Measurements from ENCODE around the gene YWHAE.
"Not testable (repeated sequence)": the region's sequence is repeated elsewhere in the genome, so short reads cannot be mapped to it uniquely, and the experiment has no call there.

The YWHAE gene

DNA sequence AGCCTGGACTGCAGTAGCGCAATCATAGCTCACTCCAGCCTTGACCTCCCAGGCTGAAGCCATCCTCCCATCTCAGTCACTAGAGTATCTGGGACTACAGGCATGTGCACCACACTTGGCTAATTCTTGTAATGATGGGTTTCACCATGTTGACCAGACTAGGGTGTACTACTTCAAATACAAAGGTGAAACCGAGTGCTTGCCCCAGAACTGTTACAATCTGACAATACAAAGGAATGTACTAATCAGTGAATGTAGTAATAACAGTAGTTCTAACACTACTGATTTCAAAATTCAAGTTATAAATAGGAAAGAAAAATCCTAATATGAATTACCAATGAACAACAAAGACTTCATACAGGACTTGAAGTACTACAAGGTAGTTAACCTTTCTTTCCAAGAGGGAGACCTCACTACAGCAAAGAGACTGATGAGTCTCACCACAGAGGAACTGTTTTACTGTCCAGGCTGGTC, 31.6 kb upstream of the YWHAE start:
- Histone ChIP-seq H3K4me3 (ENCODE audit: low read depth, low read length) (no peak overlapping the region), H3K27me3 (ENCODE audit: control insufficient read depth, insufficient read depth, low read length) (no peaks in the 10 kb centered on the region), H3K27ac (ENCODE audit: low read depth, low read length) (no peak overlapping the region), H3K36me3 (ENCODE audit: control insufficient read depth, insufficient read depth, low read length) (peaks cover 55% of the 10 kb centered on the region), H3K4me1 (ENCODE audit: control insufficient read depth, insufficient read depth, low read length) (no peaks in the 10 kb centered on the region), H3K9ac (ENCODE audit: low read length) (no peak overlapping the region), H3K9me3 (ENCODE audit: control insufficient read depth, insufficient read depth, low read depth, low read length) (no peaks in the 10 kb centered on the region)

DNA sequence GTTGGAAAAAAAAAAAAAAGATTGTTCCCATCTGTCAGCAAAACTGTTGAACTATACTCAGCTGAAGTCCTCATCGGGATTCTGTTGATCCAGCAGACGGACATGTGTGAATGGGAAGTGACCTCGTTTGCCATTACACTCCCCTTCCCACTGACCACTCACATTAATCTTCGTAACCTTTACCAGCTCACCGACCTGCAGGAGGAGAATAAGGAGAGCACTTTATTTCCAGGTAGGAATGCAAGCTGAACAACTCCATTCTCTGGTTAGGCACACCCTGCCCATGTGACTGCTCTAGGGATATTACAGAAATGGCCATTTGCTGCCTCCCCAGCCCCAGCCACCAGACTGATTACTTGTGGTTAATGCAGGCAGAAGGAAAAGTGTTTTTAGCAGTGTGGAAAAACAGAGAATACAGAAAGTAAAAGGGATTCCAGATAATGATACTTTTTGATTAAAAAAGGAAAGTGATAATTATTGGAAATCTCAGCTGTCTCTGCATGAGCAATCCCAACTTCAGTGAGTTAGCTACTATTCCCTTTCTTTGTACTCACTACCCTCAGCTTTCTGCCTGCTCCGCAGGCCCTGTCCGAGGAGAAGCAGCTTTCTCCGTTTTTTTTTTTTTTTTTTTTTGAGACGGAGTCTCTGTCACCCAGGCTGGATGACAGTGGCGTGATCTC, 23.6 kb upstream of the YWHAE start:
- H3K9me3 ChIP-seq (ENCODE audit: control insufficient read depth, insufficient read depth, low read depth, low read length) = no peaks in the 10 kb centered on the region
- H3K27ac ChIP-seq (ENCODE audit: low read depth, low read length) = no peak overlapping the region
- H3K4me3 ChIP-seq (ENCODE audit: low read depth, low read length) = no peak overlapping the region
- no peak overlapping the region for H3K9ac ChIP-seq (ENCODE audit: low read length)
- H3K27me3 ChIP-seq (ENCODE audit: control insufficient read depth, insufficient read depth, low read length) = no peaks in the 10 kb centered on the region
- H3K4me1 ChIP-seq (ENCODE audit: control insufficient read depth, insufficient read depth, low read length) = no peaks in the 10 kb centered on the region
- H3K36me3 ChIP-seq (ENCODE audit: control insufficient read depth, insufficient read depth, low read length) = peaks cover 59% of the 10 kb centered on the region

DNA sequence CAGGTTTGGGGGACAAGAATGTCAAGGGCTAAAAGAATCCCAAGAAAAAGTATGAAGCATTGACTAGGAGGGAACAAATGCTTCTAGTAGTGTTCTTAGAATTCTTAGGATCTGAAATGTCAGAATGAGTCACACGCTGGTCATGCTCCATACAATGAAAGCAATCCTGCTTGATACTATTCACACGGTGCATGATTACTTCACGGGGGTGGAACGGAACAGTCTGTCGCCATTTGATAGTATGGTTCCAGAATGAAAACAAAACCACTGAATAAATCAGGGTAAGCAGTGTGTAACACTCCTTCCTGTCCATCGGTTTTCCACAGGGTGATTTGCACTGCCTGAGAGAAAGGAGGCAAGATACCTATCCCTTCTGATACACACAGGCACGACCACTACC, 22.9 kb upstream of the YWHAE start:
- H3K9me3 ChIP-seq (ENCODE audit: control insufficient read depth, insufficient read depth, low read depth, low read length) = no peaks in the 10 kb centered on the region
- peaks cover 59% of the 10 kb centered on the region for H3K36me3 ChIP-seq (ENCODE audit: control insufficient read depth, insufficient read depth, low read length)

DNA sequence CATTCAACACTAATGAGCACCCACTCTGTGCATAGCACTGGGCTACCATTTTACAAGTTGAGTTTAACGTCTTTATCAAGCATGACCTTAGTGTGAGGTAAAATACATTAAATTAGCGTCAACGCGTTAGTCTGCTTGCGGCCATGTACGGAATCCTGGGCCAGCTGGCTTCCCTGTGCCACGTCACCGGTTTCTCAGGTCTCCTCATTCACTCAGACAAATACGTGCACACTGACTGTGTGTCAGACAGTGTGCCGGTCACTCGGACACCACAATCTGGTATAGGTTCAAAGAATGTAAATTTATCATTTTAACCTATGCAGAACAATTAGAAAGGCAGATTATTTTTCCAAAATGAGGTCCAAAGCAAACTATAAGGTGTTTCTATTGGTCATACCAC, 21.4 kb upstream of the YWHAE start:
- Histone ChIP-seq H3K9ac (ENCODE audit: low read length) (no peak overlapping the region), H3K36me3 (ENCODE audit: control insufficient read depth, insufficient read depth, low read length) (peaks cover 58% of the 10 kb centered on the region), H3K27me3 (ENCODE audit: control insufficient read depth, insufficient read depth, low read length) (no peaks in the 10 kb centered on the region), H3K27ac (ENCODE audit: low read depth, low read length) (no peak overlapping the region), H3K4me1 (ENCODE audit: control insufficient read depth, insufficient read depth, low read length) (no peaks in the 10 kb centered on the region), H3K4me3 (ENCODE audit: low read depth, low read length) (no peak overlapping the region), H3K9me3 (ENCODE audit: control insufficient read depth, insufficient read depth, low read depth, low read length) (no peaks in the 10 kb centered on the region)

More for the DNA sequence above, 22.9 kb upstream of the YWHAE start:
- Histone ChIP-seq H3K4me3 (ENCODE audit: low read depth, low read length) (no peak overlapping the region), H3K27me3 (ENCODE audit: control insufficient read depth, insufficient read depth, low read length) (no peaks in the 10 kb centered on the region), H3K27ac (ENCODE audit: low read depth, low read length) (no peak overlapping the region), H3K9ac (ENCODE audit: low read length) (no peak overlapping the region), H3K4me1 (ENCODE audit: control insufficient read depth, insufficient read depth, low read length) (no peaks in the 10 kb centered on the region)

DNA sequence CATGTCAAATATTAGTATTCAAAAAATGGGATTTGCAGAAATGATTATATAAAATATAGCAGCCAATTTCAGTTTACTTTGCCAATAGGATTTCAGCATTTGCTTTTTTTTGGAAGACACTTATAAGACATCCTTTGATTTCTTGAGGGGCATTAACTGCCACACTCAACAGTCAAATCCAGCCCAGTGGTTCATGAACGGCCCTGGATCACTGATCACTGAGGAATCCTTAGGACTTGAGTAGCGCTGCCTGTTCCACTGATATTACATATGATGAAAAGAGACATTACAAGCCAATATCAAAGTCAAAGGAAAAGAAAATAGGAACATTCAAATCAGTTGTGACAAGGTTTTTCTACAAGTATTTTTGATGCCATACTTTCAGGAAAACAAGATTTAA, 21.0 kb upstream of the YWHAE start:
- H3K36me3 ChIP-seq (ENCODE audit: control insufficient read depth, insufficient read depth, low read length) = peaks cover 53% of the 10 kb centered on the region

DNA sequence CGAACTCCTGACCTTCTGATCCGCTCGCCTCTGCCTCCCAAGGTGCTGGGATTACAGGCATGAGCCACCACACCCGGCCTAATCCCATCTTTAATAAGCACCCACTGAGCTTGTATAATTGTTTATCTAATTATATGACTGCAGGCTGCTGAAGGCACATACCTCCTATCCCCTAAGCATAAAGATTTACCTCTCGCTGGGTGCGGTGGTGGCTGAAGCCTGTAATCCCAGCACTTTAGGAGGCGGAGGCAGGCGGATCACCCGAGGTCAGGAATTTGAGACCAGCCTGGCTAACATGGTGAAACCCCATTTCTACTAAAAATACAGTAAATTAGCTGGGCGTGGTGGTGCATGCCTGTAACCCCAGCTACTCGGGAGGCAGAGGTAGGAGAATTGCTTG, 20.1 kb upstream of the YWHAE start:
- Histone ChIP-seq H3K9me3 (ENCODE audit: control insufficient read depth, insufficient read depth, low read depth, low read length) (no peaks in the 10 kb centered on the region), H3K9ac (ENCODE audit: low read length) (no peak overlapping the region), H3K27me3 (ENCODE audit: control insufficient read depth, insufficient read depth, low read length) (no peaks in the 10 kb centered on the region), H3K36me3 (ENCODE audit: control insufficient read depth, insufficient read depth, low read length) (peaks cover 45% of the 10 kb centered on the region), H3K4me3 (ENCODE audit: low read depth, low read length) (no peak overlapping the region), H3K27ac (ENCODE audit: low read depth, low read length) (no peak overlapping the region), H3K4me1 (ENCODE audit: control insufficient read depth, insufficient read depth, low read length) (no peaks in the 10 kb centered on the region)

More for the DNA sequence above, 21.0 kb upstream of the YWHAE start:
- Histone ChIP-seq H3K27ac (ENCODE audit: low read depth, low read length) (no peak overlapping the region), H3K4me1 (ENCODE audit: control insufficient read depth, insufficient read depth, low read length) (no peaks in the 10 kb centered on the region), H3K27me3 (ENCODE audit: control insufficient read depth, insufficient read depth, low read length) (no peaks in the 10 kb centered on the region), H3K9me3 (ENCODE audit: control insufficient read depth, insufficient read depth, low read depth, low read length) (no peaks in the 10 kb centered on the region), H3K9ac (ENCODE audit: low read length) (no peak overlapping the region), H3K4me3 (ENCODE audit: low read depth, low read length) (no peak overlapping the region)

DNA sequence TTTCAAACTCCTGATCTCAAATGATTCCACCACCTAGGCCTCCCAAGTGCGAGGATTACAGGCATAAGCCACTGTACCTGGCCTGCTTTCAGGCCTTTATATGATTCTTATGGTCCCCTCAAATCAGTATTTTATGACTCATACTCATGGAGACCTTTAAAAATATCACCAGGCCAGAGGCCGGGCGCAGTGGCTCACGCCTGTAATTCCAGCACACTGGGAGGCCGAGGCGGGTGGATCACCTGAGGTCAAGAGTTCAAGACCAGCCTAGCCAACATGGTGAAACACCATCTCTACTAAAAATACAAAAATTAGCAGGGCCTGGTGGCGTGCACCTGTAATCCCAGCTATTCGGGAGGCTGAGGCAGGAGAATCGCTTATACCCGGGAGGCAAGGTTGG, 18.5 kb upstream of the YWHAE start:
- H3K27me3 ChIP-seq (ENCODE audit: control insufficient read depth, insufficient read depth, low read length); H3K9me3 ChIP-seq (ENCODE audit: control insufficient read depth, insufficient read depth, low read depth, low read length); H3K4me1 ChIP-seq (ENCODE audit: control insufficient read depth, insufficient read depth, low read length); H3K27ac ChIP-seq (ENCODE audit: low read depth, low read length); H3K4me3 ChIP-seq (ENCODE audit: low read depth, low read length); H3K9ac ChIP-seq (ENCODE audit: low read length): not testable (repeated sequence)
- peaks cover 31% of the 10 kb centered on the region for H3K36me3 ChIP-seq (ENCODE audit: control insufficient read depth, insufficient read depth, low read length)

DNA sequence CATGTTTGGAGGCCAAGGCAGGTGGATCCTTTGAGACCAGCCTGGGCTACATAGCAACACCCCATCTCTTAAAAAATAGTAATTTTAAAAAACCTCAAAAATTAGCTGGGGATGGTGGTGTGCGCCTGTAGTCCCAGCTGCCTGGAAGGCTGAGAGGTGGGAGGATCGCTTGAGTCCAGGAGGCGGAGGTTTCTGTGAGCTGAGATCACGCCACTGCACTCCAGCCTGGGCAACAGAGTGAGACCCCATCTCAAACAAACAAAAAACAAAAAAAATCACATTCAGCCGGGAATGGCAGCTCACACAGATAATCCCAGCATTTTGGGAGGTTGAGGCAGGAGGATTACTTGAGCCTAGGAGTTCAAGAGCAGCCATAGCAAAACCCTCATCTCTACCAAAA, 16.4 kb upstream of the YWHAE start:
- 0 out of 2 replicates have a peak, but pooled peaks cover 2% of the 10 kb centered on the region for H3K9me3 ChIP-seq (ENCODE audit: control insufficient read depth, insufficient read depth, low read depth, low read length)
- H3K9ac ChIP-seq (ENCODE audit: low read length) = no peak overlapping the region
- H3K27ac ChIP-seq (ENCODE audit: low read depth, low read length) = no peak overlapping the region
- peaks cover 13% of the 10 kb centered on the region for H3K36me3 ChIP-seq (ENCODE audit: control insufficient read depth, insufficient read depth, low read length)
- H3K4me3 ChIP-seq (ENCODE audit: low read depth, low read length) = no peak overlapping the region
- H3K4me1 ChIP-seq (ENCODE audit: control insufficient read depth, insufficient read depth, low read length) = no peaks in the 10 kb centered on the region
- H3K27me3 ChIP-seq (ENCODE audit: control insufficient read depth, insufficient read depth, low read length) = no peaks in the 10 kb centered on the region

DNA sequence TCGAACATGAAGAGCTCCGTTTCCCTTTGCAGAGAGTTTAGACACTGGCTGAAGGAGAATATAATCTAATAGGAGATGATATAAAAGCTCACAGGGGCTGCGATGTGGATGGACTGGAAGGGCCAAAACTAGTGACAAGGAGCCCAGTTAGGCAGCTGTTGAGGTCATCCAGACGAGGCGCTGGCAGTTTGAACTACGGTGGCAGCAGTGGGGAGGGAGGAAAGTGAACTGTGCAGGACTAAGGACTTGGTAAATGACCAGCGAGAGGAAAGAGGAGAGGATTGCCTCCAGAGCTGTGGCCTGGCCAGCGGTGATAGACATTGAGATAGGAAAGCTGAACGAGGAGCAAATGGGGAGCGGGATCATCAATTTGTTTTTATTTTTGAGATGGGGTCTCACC, 14.6 kb upstream of the YWHAE start:
- H3K9ac ChIP-seq (ENCODE audit: low read length) = no peak overlapping the region
- no peaks in the 10 kb centered on the region for H3K4me1 ChIP-seq (ENCODE audit: control insufficient read depth, insufficient read depth, low read length)
- no peaks in the 10 kb centered on the region for H3K27me3 ChIP-seq (ENCODE audit: control insufficient read depth, insufficient read depth, low read length)
- H3K4me3 ChIP-seq (ENCODE audit: low read depth, low read length) = no peak overlapping the region
- H3K36me3 ChIP-seq (ENCODE audit: control insufficient read depth, insufficient read depth, low read length) = no peaks in the 10 kb centered on the region; the same call in 1 of the 2 replicates
- H3K9me3 ChIP-seq (ENCODE audit: control insufficient read depth, insufficient read depth, low read depth, low read length) = 0 out of 2 replicates have a peak, but pooled peaks cover 2% of the 10 kb centered on the region
- H3K27ac ChIP-seq (ENCODE audit: low read depth, low read length) = no peak overlapping the region

DNA sequence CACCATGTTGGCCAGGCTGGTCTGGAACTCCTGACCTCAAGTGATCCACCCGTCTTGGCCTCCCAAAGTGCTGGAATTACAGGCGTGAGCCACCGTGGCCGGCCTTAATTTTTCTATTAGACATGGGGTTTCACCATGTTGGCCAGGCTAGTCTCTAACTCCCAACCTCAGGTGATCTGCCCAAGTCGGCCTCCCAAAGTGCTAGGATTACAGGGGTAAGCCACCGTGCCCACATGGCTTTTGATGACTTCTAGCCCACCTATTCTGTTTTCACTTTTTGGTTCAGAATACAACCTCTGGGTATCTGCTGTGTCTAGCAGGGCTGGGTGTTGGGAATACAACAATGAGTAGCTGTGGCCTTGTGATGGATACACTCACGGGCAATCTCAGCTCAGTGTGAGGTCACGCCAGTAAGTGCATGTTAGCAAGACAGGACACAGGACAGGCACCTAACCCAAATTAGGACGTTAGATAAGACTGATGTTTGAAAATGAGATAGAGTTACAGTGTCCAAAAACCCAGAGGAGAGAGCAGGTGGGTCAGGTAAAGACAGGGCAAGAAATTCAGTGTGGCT, 14.1 kb upstream of the YWHAE start:
- Histone ChIP-seq H3K27ac (ENCODE audit: low read depth, low read length) (no peak overlapping the region), H3K4me3 (ENCODE audit: low read depth, low read length) (no peak overlapping the region), H3K4me1 (ENCODE audit: control insufficient read depth, insufficient read depth, low read length) (no peaks in the 10 kb centered on the region), H3K9ac (ENCODE audit: low read length) (no peak overlapping the region), H3K27me3 (ENCODE audit: control insufficient read depth, insufficient read depth, low read length) (no peaks in the 10 kb centered on the region), H3K9me3 (ENCODE audit: control insufficient read depth, insufficient read depth, low read depth, low read length) (0 out of 2 replicates have a peak, but pooled peaks cover 2% of the 10 kb centered on the region), H3K36me3 (ENCODE audit: control insufficient read depth, insufficient read depth, low read length) (no peaks in the 10 kb centered on the region)

DNA sequence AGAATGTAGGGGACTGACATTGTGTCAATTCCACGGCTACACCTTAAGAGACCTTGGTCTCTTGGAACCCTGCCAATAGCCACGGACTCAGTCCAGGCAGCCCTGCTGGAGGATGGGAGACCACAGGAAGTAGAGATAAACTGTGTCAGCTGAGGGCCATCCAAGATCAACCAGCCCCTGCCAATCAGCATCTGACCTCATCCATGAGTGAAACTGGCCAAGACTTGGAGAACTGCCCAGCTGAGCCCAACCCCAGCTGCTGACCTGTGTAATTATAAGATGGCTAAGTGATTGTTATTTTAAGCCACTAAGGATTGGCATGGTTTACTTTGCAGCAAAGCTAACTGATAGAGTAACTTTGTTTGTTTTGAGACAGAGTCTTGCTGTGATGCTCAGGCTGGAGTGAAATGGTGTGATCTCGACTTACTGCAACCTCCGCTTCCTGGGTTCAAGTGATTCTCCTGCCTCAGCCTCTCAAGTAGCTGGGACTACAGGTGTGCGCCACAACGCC, 13.3 kb upstream of the YWHAE start:
- Histone ChIP-seq H3K9ac (ENCODE audit: low read length) (no peak overlapping the region), H3K27ac (ENCODE audit: low read depth, low read length) (no peak overlapping the region), H3K4me1 (ENCODE audit: control insufficient read depth, insufficient read depth, low read length) (no peaks in the 10 kb centered on the region), H3K36me3 (ENCODE audit: control insufficient read depth, insufficient read depth, low read length) (no peaks in the 10 kb centered on the region), H3K9me3 (ENCODE audit: control insufficient read depth, insufficient read depth, low read depth, low read length) (0 out of 2 replicates have a peak, but pooled peaks cover 2% of the 10 kb centered on the region), H3K4me3 (ENCODE audit: low read depth, low read length) (no peak overlapping the region), H3K27me3 (ENCODE audit: control insufficient read depth, insufficient read depth, low read length) (no peaks in the 10 kb centered on the region)

Measured in HUES6 (cell line).